Suprapubic skin (tissue), 4 donors: ENCODE results near the gene LINGO1.

Source experiments
- CTCF ChIP-seq, 2 donors: fragments of 200-600 bp in 1 of 2; fragments of 450-650 bp in 1 of 2; sonication (generic) in 1 of 2; IDR thresholded peaks; one replicate each; pipeline ENCODE4 v1.5.1; 2016 to 2019; ENCODE audit warnings: antibody characterized with exemption in 2 of 2, mild to moderate bottlenecking in 1 of 2, moderate library complexity in 1 of 2
- EP300 ChIP-seq: sonication (generic); formaldehyde crosslinking; IDR thresholded peaks from one replicate; pipeline ENCODE4 v1.6.1; 2017; ENCODE audit warnings: antibody characterized with exemption
- POLR2AphosphoS5 ChIP-seq, 3 donors: sonication (generic); formaldehyde crosslinking; IDR thresholded peaks; one replicate each; pipeline ENCODE4 v1.6.1; 2017; ENCODE audit warnings: antibody characterized with exemption in 3 of 3

GRCh38 chr15:77670558-77671361 is 38.0 kb upstream of the LINGO1 start:
- TF ChIP-seq CTCF (IDR thresholded peaks at IDR 0.05) (no peak), EP300 (no peak), POLR2AphosphoS5 (IDR thresholded peaks at IDR 0.05) (no peak)
